Nephron progenitor cell (in vitro differentiated cells): ENCODE measurements around the gene SMIM11.
"Not testable (repeated sequence)": the region's sequence is repeated elsewhere in the genome, so short reads cannot be mapped to it uniquely, and the experiment has no call there.

Experiments
- DNase-seq: peaks from one replicate; pipeline ENCODE4 v3.0.0; 2021
- H3K27ac Mint-ChIP-seq: 2 replicates; pipeline ENCODE4 v1.8.0; 2021; ENCODE audit warnings: mild to moderate bottlenecking, moderate library complexity, mixed read lengths
- H3K27me3 Mint-ChIP-seq: 2 replicates; pipeline ENCODE4 v1.8.0; 2021; ENCODE audit warnings: mild to moderate bottlenecking, low read depth, mixed read lengths; ENCODE audit not compliant: poor library complexity
- H3K36me3 Mint-ChIP-seq: 2 replicates; pipeline ENCODE4 v1.8.0; 2021; ENCODE audit warnings: low read depth, mixed read lengths
- H3K4me1 Mint-ChIP-seq: 2 replicates; pipeline ENCODE4 v1.8.0; 2021; ENCODE audit warnings: mixed read lengths
- H3K4me3 Mint-ChIP-seq: 2 replicates; pipeline ENCODE4 v1.8.0; 2021; ENCODE audit warnings: mild to moderate bottlenecking, moderate library complexity, mixed read lengths
- H3K9me3 Mint-ChIP-seq: 2 replicates; pipeline ENCODE4 v1.8.0; 2021; ENCODE audit warnings: mild to moderate bottlenecking, moderate library complexity, mixed read lengths
- TF ChIP-seq, protein P1 (sequence below): fragments of 200-600 bp; sonication (generic); IDR thresholded peaks from 2 replicates; pipeline ENCODE4 v1.5.0; 2021; ENCODE audit warnings: antibody characterized with exemption

SMIM11 gene

GRCh38 chr21:34364921-34365320 lies 10.4 kb upstream of the SMIM11 start:
- Mint-ChIP-seq H3K4me1 (peaks cover 7% of the 10 kb centered on the region), H3K27ac (no peak overlapping the region)
- TF ChIP-seq, protein P1, sequence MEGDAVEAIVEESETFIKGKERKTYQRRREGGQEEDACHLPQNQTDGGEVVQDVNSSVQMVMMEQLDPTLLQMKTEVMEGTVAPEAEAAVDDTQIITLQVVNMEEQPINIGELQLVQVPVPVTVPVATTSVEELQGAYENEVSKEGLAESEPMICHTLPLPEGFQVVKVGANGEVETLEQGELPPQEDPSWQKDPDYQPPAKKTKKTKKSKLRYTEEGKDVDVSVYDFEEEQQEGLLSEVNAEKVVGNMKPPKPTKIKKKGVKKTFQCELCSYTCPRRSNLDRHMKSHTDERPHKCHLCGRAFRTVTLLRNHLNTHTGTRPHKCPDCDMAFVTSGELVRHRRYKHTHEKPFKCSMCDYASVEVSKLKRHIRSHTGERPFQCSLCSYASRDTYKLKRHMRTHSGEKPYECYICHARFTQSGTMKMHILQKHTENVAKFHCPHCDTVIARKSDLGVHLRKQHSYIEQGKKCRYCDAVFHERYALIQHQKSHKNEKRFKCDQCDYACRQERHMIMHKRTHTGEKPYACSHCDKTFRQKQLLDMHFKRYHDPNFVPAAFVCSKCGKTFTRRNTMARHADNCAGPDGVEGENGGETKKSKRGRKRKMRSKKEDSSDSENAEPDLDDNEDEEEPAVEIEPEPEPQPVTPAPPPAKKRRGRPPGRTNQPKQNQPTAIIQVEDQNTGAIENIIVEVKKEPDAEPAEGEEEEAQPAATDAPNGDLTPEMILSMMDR = no peak

GRCh38 chr21:34365809-34366208 lies 9.5 kb upstream of the SMIM11 start:
- Mint-ChIP-seq H3K4me1 (peaks cover 7% of the 10 kb centered on the region), H3K36me3 (no peaks in the 10 kb centered on the region), H3K27me3 (peaks cover 8% of the 10 kb centered on the region), H3K4me3 (no peak overlapping the region), H3K27ac (no peak overlapping the region), H3K9me3 (no peaks in the 10 kb centered on the region)
- no peak for DNase-seq
- TF ChIP-seq, protein P1 = no peak

More at GRCh38 chr21:34364921-34365320, 10.4 kb upstream of the SMIM11 start:
- no peak overlapping the region for H3K4me3 Mint-ChIP-seq
- H3K27me3 Mint-ChIP-seq = peaks cover 4% of the 10 kb centered on the region
- no peaks in the 10 kb centered on the region for H3K9me3 Mint-ChIP-seq
- no peak for DNase-seq
- H3K36me3 Mint-ChIP-seq = no peaks in the 10 kb centered on the region

DNA sequence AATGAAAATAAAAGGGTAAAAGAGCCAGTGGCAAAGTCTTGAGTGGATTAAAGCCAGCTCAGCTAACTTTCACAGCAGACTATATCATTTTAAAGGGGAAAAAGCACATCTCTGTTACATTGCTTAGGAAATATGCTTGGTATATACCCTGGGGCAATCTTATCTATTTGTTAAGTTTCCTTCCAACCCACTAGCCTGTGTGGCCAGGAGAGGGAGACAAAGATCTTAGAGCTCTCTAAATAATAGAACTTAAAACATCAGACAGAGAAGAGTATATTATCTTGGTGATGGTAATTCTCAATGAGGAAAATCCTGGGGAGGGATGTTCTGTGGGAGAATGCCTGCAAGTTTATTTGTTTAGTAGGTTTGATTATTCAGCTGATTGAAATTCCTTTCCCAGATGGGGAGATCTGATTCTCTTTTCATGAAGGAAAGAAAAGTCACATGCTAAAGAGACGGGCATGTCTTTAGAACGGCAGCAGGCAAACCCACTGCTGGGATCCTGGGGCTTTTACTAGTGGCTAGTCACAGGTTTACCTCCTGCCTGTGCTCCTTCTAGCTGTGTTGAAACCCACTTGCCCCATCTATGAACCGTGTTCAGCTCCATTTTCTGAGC lies 7.9 kb upstream of the SMIM11 start:
- H3K9me3 Mint-ChIP-seq = no peaks in the 10 kb centered on the region
- DNase-seq = peak; percentile 44

DNA sequence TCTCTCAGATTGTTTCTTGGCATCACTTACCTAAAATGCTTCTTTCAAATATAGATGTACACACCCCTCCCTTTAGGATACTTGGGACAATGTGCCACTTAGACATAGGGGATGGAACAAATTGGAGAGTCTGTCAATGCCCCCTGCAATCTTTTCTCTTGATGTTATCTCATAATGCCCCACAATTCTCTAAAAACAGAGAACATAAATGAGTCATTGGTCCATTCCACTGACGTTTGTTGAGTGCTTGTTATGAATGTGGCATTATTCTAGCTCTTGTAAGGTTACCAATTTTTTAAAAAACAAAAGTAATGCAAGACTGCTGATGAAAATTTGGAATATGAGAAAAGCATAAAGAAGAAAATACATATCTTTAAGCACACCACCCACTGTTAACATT lies 5.6 kb upstream of the SMIM11 start:
- Mint-ChIP-seq H3K4me1 (peaks cover 5% of the 10 kb centered on the region), H3K4me3 (no peak overlapping the region), H3K27ac (no peak overlapping the region), H3K27me3 (peaks cover 8% of the 10 kb centered on the region), H3K36me3 (no peaks in the 10 kb centered on the region), H3K9me3 (no peaks in the 10 kb centered on the region)
- TF ChIP-seq, protein P1 = no peak
- no peak for DNase-seq

More for the DNA sequence above, 7.9 kb upstream of the SMIM11 start:
- Mint-ChIP-seq H3K4me3 (no peak overlapping the region), H3K36me3 (no peaks in the 10 kb centered on the region), H3K4me1 (no peaks in the 10 kb centered on the region), H3K27me3 (peaks cover 8% of the 10 kb centered on the region), H3K27ac (no peak overlapping the region)
- TF ChIP-seq, protein P1 = peak; percentile 72

DNA sequence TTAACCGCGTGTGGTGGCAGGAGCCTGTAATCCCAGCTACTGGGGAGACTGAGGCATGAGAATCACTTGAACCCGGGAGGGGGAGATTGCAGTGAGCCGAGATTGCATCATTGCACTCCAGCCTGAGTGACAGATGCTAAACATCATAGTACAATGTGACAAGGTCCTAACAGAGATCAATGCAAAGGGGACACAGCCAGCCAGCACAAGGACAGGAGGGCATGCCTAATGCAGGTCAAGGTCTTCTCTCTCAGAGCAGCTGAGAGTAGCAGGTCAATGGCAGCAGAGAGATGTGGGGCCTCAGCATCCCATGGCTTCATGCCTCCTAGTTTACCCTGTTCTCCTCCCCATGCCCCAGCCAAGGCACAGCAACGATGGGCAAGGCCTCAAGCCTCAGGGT lies 3.0 kb upstream of the SMIM11 start:
- no peaks in the 10 kb centered on the region for H3K36me3 Mint-ChIP-seq
- H3K4me1 Mint-ChIP-seq = peaks cover 5% of the 10 kb centered on the region
- DNase-seq = no peak
- H3K27ac Mint-ChIP-seq = no peak overlapping the region
- no peaks in the 10 kb centered on the region for H3K9me3 Mint-ChIP-seq
- TF ChIP-seq, protein P1 = no peak
- no peak overlapping the region for H3K4me3 Mint-ChIP-seq
- H3K27me3 Mint-ChIP-seq = peaks cover 8% of the 10 kb centered on the region

DNA sequence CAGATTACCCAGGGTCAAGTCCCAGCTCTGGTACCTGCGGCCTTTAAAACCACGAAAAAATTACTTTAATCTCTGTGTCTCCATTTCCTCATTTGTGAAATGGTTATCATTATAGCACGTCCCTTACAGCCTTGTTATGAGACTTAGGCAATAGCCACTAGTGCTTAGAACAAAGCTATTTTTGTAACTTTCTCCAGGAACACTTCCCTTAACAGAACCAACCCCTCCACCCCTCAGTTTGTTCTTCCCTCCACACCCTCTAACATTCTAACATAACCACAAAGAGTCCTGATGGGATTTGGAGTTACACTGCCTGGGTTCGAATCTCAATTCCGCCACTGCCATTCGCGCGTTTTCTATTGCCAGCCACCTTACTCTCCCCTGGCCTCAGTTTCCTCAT lies 845 bp upstream of the SMIM11 start:
- not testable (repeated sequence) for H3K27ac Mint-ChIP-seq, H3K4me1 Mint-ChIP-seq, H3K36me3 Mint-ChIP-seq, H3K27me3 Mint-ChIP-seq, H3K4me3 Mint-ChIP-seq, H3K9me3 Mint-ChIP-seq, DNase-seq

DNA sequence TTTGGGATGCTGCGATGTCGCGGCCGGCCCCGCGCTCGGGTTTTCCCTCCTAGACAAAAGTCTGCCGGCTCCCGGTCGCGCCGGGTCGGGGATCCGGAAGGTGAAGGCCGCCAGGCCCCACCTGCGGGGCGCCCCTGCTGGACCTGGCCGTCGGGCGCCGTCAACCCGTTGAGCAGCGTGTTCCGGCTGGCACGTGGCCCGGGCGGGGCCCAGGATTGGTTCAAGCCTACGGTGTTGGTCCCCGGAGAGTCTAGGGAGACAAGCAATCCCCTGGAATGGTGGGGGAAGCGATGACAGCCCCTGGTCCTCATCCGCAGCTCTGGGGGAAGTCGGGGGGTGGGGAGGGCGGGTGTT lies 289 bp downstream of the SMIM11 start:
- not testable (repeated sequence) for H3K27me3 Mint-ChIP-seq, DNase-seq, H3K4me3 Mint-ChIP-seq, H3K4me1 Mint-ChIP-seq, H3K36me3 Mint-ChIP-seq, H3K9me3 Mint-ChIP-seq, H3K27ac Mint-ChIP-seq

DNA sequence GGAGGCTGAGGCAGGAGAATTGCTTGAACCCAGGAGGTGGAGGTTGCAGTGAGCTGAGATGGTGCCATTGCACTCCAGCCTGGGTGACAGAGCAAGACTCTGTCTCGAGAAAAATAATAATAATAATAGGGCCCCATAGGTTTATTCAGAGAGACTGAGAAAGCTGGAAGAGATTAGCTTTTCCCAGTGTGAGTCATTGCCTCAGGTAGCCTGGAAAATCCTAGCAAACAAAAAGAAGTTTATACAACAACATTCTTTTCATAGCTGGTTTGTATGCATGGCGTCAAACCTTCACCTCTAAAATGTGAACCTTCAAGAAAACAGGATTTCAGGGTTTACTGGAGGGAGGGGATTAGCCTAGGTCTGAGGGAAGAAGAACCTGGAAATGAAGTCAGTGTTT lies 7.8 kb downstream of the SMIM11 start:
- H3K27ac Mint-ChIP-seq, H3K36me3 Mint-ChIP-seq, H3K27me3 Mint-ChIP-seq, H3K4me1 Mint-ChIP-seq, H3K9me3 Mint-ChIP-seq, H3K4me3 Mint-ChIP-seq, DNase-seq: not testable (repeated sequence)

GRCh38 chr21:34383724-34384415 lies 8.6 kb downstream of the SMIM11 start:
- H3K9me3 Mint-ChIP-seq, H3K36me3 Mint-ChIP-seq, H3K4me3 Mint-ChIP-seq, DNase-seq, H3K27ac Mint-ChIP-seq, H3K4me1 Mint-ChIP-seq, H3K27me3 Mint-ChIP-seq: not testable (repeated sequence)

GRCh38 chr21:34400522-34400921 lies 25.2 kb downstream of the SMIM11 start:
- DNase-seq, H3K9me3 Mint-ChIP-seq, H3K36me3 Mint-ChIP-seq, H3K4me3 Mint-ChIP-seq, H3K27ac Mint-ChIP-seq, H3K27me3 Mint-ChIP-seq, H3K4me1 Mint-ChIP-seq: not testable (repeated sequence)
